Lung (tissue), 12 donors: Measurements from ENCODE around the gene VMO1. TPM values are rescaled to one million over a fixed set of nuclear protein-coding genes. Genes with fewer than 3 reads are reported as not detected.

Source experiments
- ATAC-seq: fragments of 200-7000 bp; cut with Tn5 transposase; one replicate; pipeline ENCODE4 v1.9.1; 2020; ENCODE audit warnings: moderate number of reproducible peaks; ENCODE audit not compliant: insufficient read depth, low FRiP score
- DNase-seq, 3 donors: peaks; one replicate each; pipeline ENCODE4 v3.0.0-alpha.2; 2013 to 2017
- H3K27ac ChIP-seq, 2 donors: one replicate each; pipeline ENCODE4 v1.5.1; 2013; ENCODE audit warnings: mild to moderate bottlenecking in 2 of 2, moderate library complexity in 2 of 2, control low read depth in 1 of 2, inconsistent platforms in 1 of 2, low read depth in 1 of 2, low read length in 1 of 2
- H3K27me3 ChIP-seq, 3 donors: one replicate each; pipeline ENCODE4 v1.5.1; 2013; ENCODE audit warnings: low read length in 2 of 3; ENCODE audit not compliant: control insufficient read depth in 3 of 3, insufficient read depth in 3 of 3
- H3K36me3 ChIP-seq, 4 donors: one replicate each; pipeline ENCODE4 v1.5.1; 2013; ENCODE audit warnings: low read length in 4 of 4, mild to moderate bottlenecking in 1 of 4, moderate library complexity in 1 of 4; ENCODE audit not compliant: control insufficient read depth in 4 of 4, insufficient read depth in 4 of 4
- H3K4me1 ChIP-seq, 5 donors: one replicate each; pipeline ENCODE4 v1.5.1; 2013; ENCODE audit warnings: low read length in 5 of 5, mild to moderate bottlenecking in 2 of 5, moderate library complexity in 1 of 5; ENCODE audit not compliant: control insufficient read depth in 5 of 5, insufficient read depth in 5 of 5
- H3K4me3 ChIP-seq: one replicate; pipeline ENCODE4 v1.5.1; 2013; ENCODE audit warnings: mild to moderate bottlenecking, control low read depth, moderate library complexity
- H3K9ac ChIP-seq, 2 donors: one replicate each; pipeline ENCODE4 v1.5.1; 2013; ENCODE audit warnings: low read length in 2 of 2, control low read depth in 1 of 2; ENCODE audit not compliant: insufficient read depth in 1 of 2
- H3K9me3 ChIP-seq, 4 donors: one replicate each; pipeline ENCODE4 v1.5.1; 2013; ENCODE audit warnings: low read length in 3 of 4, mild to moderate bottlenecking in 1 of 4, moderate library complexity in 1 of 4; ENCODE audit not compliant: control insufficient read depth in 4 of 4, insufficient read depth in 3 of 4
- CTCF ChIP-seq: IDR thresholded peaks from 2 replicates; pipeline ENCODE4 v1.5.1; 2012; ENCODE audit warnings: mild to moderate bottlenecking; ENCODE audit errors: control extremely low read depth, extremely low read depth
- WGBS, 2 donors: extraction: QIAGEN DNeasy Blood & Tissue Kit; methylation state at CpG; one replicate each; pipeline ENCODE4 v1.1.7; 2013; 5-methylcytosine and 5-hydroxymethylcytosine counted together
- polyA plus RNA-seq, 2 donors: library from polyadenylated mRNA; stranded (reverse); fragments of 200-250 nt; gene quantifications; one replicate each; pipeline ENCODE4 v1.2.1, GENCODE V29; 2013
- total RNA-seq, 2 donors: library from RNA; depleted of rRNA in 1 of 2; stranded (reverse); fragments of >200 nt in 1 of 2; gene quantifications; one replicate each; pipeline ENCODE4 v1.2.1, GENCODE V29; 2014 to 2021
- donor health status: control.
- donor health status: control.
- donor health status: Bipolar disorder and iron deficiency.
- donor health status: healthy.
- donor health status: DM: yes; HTN: yes; CAD: no.

The VMO1 gene
- total and polyA plus RNA-seq, 4 donors = 2.1 to 21.8 (median 17.7) TPM

GRCh38 chr17:4806777-4807604 is 20.8 kb upstream of the VMO1 start, which contains the start of gene PLD2:
Gene PLD2, plus strand, starts transcription at chr17:4807152. Its CDS starts 621 bp downstream, at chr17:4807773.
- Histone ChIP-seq H3K4me3 (peak within 1 kb of the TSS; percentile 75), H3K27me3 (no peaks in the 10 kb centered on the region), H3K4me1 (peaks cover 0 to 18% (median 8%) of the 10 kb centered on the region in 5 donors), H3K27ac (peak within 1 kb of the TSS; percentile 24 to 77), H3K9ac (no peak within 1 kb of the TSS), H3K36me3 (peaks cover 0 to 17% (median 9%) of the 10 kb centered on the region in 4 donors), H3K9me3 (no peaks in the 10 kb centered on the region)
- DNase-seq (peak; percentile 88 to 92 (median 88)), ATAC-seq (peak; percentile 100)
- 0 to 1% methylated on average over 67 to 106 of the region's 106 CpGs for WGBS, 2 donors
- no peak for TF ChIP-seq CTCF

GRCh38 chr17:4806456-4806776 is 20.3 kb upstream of the VMO1 start:
- Histone ChIP-seq H3K27ac (peak overlapping the region in 1 of 2 donors; percentile 60), H3K4me1 (peaks cover 0 to 18% (median 8%) of the 10 kb centered on the region in 5 donors), H3K36me3 (peaks cover 0 to 17% (median 8%) of the 10 kb centered on the region in 4 donors), H3K9me3 (no peaks in the 10 kb centered on the region), H3K27me3 (no peaks in the 10 kb centered on the region), H3K4me3 (peak overlapping the region; percentile 75), H3K9ac (no peak overlapping the region)
- DNase-seq (peak in 1 of 3 donors; percentile 14), ATAC-seq (no peak)
- 3 to 5% methylated on average over 16 of the region's 16 CpGs for WGBS, 2 donors
- TF ChIP-seq CTCF = no peak

- H3K4me3 ChIP-seq = no peak within 1 kb of the TSS
- DNase-seq (no peak), ATAC-seq (no peak)
- peaks cover 0 to 7% (median 1%) of the 10 kb centered on the region in 5 donors for H3K4me1 ChIP-seq
- WGBS, 2 donors = 80 to 82% methylated on average over 9 of the region's 9 CpGs
- no peaks in the 10 kb centered on the region for H3K27me3 ChIP-seq
- peaks cover 0 to 3% (median 0%) of the 10 kb centered on the region in 4 donors for H3K9me3 ChIP-seq
- H3K36me3 ChIP-seq = peaks cover 0 to 14% (median 12%) of the 10 kb centered on the region in 4 donors
- TF ChIP-seq CTCF = no peak
- H3K9ac ChIP-seq = no peak within 1 kb of the TSS
- H3K27ac ChIP-seq = no peak within 1 kb of the TSS
These were observed 16.1 kb upstream of the VMO1 start, which contains the start of gene C17orf114 for GRCh38 chr17:4802228-4802627. Gene C17orf114, minus strand, starts transcription at chr17:4802328.
